NOMO-1 treated with dmso at 0.1 percent for 144 hours (cell line): Measurements from ENCODE around the gene CDK11A.
"Not testable (repeated sequence)": the region's sequence is repeated elsewhere in the genome, so short reads cannot be mapped to it uniquely, and the experiment has no call there.

Source experiments
- DNase-seq: peaks from one replicate; lab custom pipeline; 2025; ENCODE audit not compliant: unreplicated experiment; lab: John Stamatoyannopoulos, UW

Gene CDK11A

DNA sequence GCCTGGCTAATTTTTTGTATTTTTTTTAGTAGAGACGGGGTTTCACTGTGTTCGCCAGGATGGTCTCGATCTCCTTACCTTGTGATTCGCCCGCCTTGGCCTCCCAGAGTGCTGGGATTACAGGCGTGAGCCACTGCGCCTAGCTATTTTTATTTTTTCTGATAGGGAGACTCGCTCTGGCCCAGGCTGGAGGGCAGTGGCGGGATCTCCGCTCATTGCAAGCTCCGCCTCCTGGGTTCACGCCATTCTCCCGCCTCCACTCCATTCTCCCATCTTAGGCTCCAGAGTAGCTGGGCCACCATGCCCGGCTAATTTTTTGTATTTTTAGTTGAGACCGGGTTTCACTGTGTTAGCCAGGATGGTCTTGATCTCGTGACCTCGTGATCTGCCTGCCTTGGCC lies 1.9 kb upstream of the CDK11A start:
- DNase-seq = not testable (repeated sequence)

DNA sequence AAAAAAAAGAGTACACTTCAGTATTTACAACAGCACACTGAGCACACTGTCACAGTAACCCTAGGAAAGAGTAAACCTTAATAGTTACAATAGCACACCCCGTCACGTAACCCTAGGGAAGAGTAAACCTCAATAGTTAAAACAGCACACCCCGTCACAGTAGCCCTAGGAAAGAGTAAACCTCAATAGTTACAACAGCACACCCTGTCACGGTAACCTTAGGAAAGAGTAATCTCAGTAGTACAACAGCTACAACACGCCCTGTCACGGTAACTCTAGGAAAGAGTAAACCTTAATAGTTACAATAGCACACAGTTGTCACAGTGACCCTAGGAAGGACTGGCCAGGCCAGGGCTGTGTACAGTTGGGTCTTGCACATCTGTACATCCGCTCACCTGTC lies 3.0 kb downstream of the CDK11A start:
- DNase-seq = no peak

DNA sequence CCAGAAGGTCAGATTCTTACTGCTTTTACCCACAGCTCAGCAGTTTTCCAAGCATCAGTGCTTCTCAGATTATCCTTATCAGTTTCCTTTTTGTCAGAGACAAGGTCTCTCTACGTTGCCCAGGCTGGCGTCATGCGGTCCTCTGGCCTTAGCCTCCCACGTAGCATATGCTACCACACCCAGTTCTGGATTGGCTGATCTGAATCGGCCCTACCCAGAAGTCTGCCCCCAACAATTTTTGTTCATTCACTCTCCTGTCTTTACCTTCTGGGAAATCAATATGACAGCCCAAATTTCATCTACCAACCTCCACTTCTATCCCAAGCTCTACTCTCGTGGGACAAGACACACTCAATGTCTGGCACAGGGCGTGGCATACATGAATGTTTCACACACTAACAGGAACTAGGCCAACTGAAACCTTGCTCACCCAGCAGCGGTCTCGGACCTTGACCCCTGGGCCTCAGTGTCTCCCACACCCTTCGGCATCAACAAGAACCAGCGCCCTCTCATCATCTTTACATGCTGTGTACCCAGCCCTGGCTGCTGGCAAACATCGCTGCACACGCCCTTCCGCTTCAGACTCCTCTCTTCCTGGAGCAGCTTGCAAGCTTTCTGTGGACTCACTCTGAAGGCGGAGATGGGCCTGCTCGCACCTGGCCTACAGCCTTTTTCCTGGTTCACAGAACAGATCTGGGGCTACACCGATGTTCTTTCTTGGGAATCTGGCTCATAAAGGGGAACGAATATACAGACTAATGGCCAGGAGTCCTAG lies 8.9 kb downstream of the CDK11A start:
- not testable (repeated sequence) for DNase-seq

DNA sequence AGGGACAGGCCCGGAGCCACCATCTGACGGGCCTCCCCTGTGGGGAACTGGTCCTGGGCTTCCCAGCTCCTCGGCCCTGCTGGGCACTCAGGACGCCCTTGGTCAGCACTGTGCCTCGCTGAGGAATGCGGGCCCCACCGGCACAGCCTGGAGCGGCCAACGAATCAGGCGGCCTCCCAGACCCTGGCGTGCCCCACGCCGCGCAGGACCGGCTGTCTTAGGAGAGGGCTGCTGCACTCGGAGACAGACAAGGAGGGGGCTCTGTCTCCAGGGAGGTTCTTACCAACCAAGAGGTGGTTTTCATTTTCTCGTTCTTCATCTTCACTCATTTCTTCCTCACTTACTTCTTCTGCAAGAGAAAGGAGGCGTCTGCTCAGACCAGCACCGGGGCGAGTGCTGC lies 16.3 kb downstream of the CDK11A start:
- DNase-seq = not testable (repeated sequence)

DNA sequence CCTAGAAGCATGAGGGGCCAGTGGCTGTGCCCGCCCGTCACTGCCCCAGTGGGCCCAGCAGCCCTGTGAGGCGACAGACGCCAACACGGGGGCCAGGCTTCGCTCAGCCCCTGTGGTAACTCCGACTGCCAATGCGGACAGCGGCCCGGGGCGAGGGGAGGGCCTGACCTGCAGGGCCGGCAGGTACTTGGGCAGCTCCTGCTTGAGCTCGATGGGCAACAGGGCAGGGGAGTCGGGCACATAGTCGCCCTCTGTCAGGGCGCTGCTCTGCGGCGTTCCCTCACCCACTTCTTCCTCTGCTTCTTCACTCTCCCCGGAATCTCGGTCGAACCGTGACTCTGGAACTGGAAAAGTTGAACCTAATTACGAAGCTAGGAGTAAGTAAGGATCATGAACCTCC lies 16.9 kb downstream of the CDK11A start:
- not testable (repeated sequence) for DNase-seq

DNA sequence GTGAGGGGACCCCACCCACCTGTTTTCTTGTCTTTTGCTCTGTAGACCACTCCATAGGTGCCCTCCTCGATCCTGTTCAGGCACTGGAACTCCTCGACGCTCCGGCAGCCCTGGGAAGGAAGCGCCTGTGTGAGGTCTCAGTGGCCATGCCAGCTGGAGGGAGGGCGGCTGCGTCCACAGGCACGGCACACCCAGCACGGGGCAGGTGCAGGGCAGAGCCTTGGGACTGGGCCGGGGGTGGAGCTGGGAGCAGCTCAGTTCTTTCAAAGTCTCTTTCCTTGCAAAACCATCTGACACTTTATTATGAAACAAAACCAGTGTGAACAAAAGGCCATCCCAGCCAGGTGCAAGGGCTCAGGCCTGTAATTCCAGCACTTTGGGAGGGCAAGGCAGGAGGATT lies 18.5 kb downstream of the CDK11A start:
- not testable (repeated sequence) for DNase-seq

DNA sequence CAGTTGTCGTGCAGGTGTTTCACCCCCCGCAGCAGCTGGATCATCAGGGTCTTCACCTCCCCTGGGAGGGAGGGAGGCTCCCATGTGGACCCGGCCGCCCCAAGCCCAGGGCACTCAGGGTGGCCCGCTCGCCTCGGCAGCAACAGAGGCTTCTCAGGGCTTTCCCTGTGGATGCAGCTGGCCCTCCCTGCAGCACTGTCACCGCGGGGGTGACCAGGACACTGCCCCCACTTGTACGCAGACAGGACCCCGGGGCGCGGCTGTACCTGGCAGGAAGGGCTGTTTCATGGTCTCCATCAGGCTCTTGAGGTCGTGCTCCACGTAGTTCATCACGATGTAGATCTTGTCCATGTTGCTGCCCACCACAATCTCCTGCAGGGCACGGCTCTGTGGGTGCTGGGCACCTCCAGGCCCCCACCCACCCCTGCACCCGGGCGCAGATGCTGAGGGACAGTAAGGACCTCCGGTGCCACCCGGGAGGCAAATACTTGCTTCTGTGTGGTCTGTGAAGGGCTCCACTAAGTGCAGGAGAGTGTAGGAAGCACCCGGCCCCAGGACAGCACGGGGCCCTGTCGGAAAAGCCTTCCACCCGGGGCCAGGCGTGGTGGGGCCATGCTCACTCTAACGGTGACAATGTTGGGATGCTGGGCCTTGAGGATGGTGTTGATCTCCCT lies 19.7 kb downstream of the CDK11A start:
- DNase-seq = not testable (repeated sequence)

DNA sequence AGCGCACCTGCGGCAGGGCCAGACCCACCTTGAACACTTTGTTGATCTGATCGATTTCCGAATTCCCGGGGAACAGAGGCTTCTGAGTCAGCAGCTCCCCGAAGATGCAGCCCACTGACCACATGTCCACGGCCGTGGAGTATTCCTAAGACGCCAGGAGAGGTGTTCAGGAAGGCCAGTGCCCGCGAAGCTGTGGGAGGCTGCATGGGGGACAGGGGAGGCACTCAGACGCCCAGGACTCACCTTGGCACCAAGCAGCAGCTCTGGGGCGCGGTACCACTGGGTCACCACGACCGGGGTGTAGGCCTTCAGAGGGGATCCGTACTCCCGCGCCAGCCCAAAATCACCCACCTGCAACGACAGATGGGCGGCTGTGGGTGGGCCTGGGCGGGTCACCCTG lies 20.4 kb downstream of the CDK11A start:
- no peak for DNase-seq

DNA sequence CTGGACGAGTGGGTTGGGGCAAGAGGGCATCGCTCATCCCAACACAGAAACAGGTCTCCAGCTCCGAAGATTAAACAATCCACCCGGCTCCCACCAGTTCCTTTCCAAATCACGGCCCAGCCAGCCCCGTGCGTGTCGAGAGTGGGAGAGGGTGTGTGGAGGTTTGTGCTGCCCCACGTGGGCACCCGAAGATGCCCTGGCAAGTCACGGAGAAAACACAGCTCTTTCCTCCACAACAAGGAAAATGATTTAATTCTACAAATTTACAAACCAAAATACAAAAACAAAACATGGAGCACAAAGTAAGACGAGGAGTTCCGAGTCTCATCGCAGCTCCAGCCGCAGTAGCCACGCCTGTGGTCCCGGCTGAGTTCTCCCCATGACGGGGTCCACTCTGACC lies 21.7 kb downstream of the CDK11A start:
- DNase-seq = not testable (repeated sequence)

DNA sequence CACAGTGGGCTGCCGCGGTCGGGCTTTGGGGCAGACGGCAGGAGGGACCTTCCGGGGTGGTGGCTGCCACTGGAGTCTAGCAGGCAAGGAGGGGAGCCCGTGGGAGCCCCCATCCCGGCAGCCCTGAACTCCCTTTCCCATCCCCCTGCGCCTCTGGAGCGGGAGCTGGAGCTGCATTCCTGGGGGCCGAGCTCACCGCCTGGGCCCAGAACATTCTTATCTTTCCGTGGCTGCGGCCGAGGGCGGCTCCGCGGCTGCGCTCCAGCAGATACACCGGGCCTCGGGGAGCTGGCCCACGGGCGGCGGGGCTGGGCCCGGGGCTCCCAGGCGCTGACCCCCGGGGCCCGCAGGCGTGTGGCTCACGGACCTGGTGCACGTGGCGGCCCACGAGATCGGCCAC lies 23.6 kb downstream of the CDK11A start:
- DNase-seq = not testable (repeated sequence)

DNA sequence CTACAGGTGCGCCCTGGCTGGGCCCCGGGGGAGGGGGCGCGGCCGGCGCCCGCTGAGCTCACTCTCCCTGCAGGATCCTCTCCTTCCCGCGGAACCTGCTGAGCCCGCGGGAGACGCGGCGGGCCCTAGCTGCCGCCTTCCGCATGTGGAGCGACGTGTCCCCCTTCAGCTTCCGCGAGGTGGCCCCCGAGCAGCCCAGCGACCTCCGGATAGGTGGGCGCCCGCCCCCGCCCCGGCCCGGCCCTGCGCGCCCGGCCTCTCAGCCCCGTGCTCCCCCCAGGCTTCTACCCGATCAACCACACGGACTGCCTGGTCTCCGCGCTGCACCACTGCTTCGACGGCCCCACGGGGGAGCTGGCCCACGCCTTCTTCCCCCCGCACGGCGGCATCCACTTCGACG lies 24.1 kb downstream of the CDK11A start:
- DNase-seq = not testable (repeated sequence)

DNA sequence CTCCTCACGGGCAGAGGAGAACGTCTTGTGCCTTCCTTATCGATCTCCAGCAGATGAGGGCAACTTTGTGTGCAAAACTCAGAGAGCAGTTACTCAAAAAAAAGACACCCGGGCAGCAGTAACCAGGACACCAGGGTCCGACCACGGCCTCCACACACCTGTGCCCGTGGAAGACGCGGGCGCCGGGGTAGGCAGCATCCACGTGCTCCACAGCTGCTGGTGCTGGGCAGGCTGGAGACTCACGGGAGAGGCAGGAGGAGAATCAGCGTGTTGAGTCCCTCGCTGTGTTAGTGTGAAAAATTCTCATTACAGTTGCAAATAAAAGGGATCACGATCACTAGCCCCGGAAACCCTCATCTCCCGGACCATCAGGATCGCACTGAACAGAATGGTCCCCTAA lies 25.1 kb downstream of the CDK11A start:
- DNase-seq = not testable (repeated sequence)

DNA sequence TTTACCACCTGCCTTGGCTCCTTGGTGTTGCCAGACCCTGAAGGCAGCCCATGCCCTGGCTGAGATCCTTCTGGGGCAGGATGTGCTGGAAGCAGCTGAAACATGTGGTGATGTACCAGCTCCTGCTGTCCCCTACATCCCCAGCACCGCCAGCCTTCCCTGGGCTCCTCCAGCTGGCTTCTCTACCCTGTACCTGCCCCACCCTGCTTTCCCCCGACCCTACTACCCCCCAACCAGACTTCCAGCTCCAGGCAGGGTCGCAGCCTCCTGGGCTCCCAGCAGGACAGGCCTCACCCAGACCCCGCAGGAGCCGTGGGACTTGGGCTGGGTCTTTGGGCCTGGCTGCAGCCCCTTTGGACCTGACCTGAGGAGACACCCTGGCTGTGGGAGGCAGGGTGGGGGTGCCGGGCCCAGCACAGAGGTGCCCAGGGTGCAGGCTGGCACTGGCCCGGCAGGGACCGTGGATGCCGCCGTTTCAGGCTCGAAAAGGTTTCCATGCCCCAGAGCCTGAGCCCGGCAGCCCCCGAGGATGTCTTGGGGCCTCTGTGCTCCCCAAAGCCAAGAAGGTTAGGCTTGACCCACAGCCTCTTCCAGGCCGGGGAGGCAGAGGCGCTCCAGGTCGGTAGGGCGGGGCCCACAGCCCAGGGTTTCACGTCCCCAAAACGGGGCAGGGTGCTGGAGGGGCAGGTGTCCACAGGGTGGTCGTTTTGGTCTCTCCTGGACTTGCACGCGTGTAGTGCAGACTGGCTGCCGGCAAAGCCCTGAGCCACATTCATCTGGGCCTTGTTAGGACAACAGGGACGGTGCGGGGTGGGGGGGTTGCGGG lies 26.6 kb downstream of the CDK11A start:
- DNase-seq = not testable (repeated sequence)

DNA sequence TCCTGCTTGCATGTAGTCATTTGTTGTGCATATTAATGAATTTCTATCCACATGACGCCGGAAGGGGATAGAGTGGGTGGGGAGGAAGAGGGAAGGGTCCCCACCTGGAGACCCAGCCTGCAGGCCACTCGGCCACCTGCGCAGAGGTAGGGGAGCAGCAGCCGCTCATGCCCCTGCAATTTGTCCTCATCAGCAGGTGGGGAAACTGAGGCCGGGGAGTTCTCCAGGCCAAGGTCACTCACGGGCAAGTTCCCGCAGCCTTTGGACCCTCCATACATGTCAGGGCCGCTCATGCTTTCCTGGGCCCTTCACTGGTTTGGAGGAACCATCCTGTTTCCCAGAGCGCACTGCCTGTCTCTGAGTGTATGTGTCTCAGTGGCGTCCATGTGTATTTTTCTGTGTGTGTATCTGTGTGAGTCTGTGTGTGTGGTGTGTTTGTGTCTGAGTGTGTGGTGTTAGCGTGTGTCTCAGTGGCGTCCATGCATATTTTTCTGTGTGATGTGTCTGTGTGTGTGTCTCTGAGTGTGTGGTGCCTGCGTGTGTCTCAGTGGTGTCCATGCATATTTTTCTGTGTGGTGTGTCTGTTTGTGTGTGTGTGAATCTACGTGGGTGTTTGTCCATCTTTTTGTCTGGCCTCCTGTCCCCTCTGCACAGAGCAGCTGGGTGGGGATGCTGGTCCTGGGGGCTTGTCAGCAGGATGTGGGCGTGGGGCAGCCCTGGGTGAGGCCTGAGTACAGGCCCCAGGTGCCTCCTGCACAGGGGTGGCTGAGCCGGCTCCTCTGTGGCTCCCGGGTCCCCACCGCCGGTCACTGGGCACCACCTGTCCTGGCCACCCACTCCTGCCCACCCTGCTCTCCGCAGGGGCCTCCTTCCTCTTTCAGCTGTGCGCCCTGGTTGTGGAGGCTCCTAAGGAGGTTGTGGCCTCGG lies 27.5 kb downstream of the CDK11A start:
- not testable (repeated sequence) for DNase-seq

DNA sequence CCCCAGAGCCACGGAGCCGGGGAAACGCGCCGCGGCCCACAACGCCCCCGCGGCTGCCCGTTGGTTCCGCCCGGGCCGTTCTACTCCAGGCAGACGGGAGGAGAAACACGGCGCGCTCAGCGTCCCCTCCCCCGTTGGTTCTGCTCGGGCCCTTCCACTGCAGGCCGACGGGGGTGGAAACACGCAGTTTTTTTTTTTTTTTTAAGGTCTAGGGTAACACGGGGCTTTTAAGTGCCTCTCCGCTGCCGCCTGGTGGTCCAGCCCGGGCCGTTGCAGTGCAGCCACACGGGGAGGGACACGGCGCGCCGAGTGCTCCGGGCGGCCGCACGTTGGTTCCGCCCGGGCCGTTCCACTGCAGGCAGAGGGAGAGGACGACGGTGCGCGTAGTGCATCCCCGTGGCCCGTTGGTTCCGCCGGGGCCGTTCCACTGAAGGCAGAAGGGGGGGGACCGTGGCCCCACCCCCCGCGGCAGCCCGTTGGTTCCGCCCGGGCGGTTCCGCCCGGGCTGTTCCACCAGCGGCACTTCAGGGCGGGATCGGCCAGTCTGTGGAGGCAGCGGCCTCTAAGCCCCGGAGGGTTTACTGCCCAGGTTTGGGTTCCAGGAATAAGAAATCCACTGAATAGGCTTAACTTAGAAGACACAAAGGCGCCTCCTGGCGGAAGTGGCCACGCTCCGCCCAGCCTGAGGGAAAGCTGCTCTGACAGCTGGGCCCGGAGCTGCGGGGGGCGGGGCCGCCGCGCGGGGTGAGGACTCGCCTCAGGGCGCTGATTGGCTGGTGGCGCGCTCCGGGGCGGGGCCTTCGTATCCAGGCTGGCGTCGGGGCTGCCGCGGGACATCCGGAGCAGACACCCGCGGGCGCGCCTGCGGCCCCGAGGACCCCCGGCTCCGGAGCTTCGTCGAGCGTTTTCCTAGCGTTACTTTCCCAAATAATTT lies 31.2 kb downstream of the CDK11A start, which contains the start of gene SLC35E2B:
Gene SLC35E2B, minus strand, starts transcription at position 82 of the 934 bp plus-strand sequence. CDS start 16,096 bp downstream, outside the sequence.
- peak; percentile 55 for DNase-seq

DNA sequence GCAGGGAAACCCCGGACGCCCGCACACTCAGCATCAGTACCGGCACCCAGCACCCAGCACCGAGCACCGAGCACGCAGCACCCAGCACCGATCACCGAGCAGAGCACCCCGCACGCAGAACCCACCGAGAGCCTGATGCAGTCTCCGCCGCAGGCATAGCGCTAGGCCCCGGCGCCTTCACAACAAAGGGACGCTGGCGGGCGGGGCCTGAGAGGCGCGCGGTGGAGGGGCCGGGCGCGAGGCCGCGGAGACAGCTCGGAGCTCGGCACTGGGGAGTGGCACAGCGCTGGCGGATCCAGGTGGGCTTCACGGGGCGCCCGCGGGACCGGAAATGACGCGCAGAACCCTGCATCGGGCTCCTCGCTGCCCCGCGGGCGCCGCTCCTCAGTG lies 31.8 kb downstream of the CDK11A start:
- DNase-seq = not testable (repeated sequence)

DNA sequence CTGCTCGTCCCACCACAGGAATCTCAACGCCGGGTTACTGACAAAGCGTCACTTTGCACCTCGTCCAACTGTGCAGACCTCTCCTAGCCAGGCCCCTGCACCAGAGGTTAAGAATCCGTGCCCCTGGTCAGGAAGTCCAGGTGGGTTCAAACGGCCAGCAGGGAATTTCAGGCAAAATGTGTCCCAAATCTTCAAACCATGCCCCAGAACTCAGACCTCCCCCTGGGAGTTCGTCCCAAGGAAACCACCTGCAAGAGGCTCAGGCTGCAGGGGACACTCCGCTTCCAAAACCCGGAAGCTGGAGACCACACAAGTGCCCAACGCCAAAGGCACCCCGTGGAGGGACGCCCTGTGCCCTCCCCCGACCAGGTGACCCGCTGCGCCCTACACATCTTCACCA lies 32.7 kb downstream of the CDK11A start:
- not testable (repeated sequence) for DNase-seq

DNA sequence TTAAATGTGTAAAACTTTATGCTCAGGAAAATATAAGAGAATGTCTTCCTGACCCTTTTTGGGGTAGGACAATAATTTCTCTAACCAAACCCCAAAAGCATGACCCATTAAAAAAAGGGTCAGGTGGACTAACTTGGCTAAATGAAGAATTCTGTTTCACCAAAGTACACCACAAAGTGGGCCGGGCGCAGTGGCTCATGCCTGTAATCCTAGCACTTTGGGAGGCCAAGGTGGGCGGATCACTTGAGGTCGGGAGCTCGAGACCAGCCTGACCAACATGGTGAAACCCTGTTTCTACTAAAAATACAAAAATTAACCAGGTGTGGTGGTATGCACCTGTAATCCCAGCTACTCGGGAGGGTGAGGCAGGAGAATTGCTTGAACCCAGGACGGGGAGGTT lies 34.6 kb downstream of the CDK11A start:
- not testable (repeated sequence) for DNase-seq

DNA sequence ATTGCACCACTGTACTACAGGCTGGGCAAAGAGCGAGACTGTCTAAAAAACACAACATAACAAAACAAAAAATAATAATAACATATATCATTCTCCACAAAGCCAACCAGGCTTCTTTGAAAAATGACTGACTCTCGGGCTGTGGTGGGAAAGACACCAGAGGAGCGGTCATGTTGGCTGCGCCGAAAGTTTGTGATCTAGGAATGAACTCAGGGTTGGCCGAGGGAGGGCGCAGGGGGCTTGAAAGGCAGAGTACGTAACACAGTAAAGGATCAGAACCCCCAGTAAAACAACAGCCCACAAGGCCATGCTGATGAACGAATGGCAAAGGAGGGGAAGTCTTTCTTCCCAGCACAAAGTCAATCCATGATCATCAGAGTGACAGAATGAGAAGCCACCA lies 36.3 kb downstream of the CDK11A start:
- DNase-seq = no peak
